Activated CD8-positive, alpha-beta memory T cell treated with anti-CD3 and anti-CD28 coated beads for 1 hour (primary cell): ENCODE data around the gene PDE11A.

ENCODE experiments used
- DNase-seq, 2 donors: peaks; one replicate each; pipeline ENCODE4 v3.0.0-alpha.2; 2020; ENCODE audit warnings: low read depth in 1 of 2; ENCODE audit errors: extremely low read depth in 1 of 2

The PDE11A gene

DNA sequence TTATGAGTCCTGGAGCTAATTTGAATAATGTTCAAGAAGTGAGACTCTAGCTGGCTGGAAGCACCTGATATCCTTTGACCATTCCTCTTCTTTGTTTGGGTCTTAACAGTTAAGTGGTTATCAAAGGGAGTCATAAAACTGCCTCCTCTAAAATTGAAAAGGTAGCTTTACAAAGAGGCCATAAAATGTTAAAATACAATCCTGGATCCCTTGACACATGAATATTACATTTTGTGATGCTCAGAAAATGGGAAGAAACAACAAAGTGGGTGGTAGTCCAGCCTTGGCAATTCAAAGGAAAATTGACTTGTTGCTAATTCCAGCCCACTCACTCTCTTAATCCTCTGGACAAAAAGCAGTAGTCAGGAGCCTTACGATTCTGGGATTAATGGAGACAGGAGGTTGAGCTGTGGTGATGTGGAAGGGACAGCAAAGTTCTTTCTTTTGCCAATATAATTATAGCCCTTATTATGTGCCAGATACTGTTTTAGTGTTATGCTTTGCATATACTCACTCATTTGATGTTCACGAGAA is 339.2 kb downstream of the PDE11A start:
- DNase-seq: no peak

DNA sequence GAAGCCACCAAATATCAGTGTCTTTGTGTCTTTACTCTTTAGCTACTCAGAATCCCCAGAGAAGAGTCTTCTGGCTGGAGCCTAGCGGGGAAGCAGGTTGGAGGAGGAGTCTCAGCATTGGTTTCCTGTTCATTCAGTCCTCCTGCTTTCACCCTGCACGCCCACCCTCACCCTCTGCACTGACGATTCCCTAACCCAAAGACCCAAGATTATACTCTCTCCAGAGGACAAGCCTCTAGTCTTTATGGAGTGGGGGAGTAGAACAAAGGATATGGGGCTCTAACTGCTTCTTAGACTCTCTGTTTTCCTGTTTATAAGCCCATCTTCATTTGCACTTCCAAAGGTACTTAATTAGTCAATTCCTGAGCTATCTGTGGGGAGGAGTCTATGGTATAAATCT is 341.2 kb downstream of the PDE11A start:
- no peak for DNase-seq

DNA sequence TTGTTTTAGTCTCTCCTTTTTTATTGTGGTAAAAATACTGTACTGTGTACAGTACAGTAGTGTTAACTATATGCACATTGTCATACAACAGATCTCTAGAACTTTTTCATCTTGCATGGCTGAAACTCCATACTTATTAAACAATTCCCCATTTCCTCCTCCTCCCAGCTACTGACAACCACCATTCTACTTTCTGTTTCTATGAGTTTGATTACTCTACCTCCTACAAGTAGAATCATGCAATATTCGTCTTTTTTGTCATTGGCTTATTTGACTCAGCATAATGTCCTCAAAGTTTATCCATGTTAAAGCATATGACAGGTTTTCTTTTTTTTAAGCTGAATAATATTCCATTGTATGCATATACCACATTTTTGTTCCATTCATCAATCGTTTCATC is 341.8 kb downstream of the PDE11A start:
- DNase-seq: no peak

DNA sequence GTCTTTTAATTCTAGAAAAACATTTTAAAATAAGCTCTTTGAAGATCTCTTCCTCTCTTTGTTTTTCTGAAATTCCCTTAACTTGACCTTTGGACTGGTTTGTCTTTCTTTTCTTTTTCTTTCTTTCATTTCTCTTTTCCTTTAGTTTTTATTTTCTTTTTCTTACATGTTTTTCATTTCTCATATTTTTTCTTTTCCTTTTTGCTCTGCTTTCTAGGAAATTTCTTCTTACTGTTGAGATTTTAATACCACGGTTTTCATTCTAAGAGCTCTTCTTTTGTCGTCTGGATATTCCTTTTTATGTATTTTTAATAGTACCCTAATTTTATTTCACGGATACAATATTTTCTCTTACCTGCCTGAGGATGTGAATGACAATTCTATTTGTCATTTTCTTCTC is 342.2 kb downstream of the PDE11A start:
- no peak for DNase-seq

DNA sequence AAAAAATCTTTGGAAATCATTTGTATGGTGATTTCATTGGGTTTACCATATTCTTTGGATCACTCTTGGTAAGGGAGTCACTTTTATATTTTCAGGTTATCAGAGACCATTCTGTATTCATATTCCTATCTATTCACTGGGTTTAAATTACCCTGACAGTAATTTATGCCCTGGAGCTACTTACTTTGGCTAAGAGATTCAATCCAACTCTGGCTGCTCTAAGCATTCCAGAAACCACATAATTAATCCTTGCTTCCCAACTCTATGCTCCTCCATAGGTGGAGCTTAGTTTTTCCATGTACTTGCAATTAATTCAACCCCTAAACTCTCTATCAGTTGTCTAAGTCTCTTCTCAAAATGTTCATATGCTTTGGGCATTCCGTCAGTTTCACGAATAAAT is 343.7 kb downstream of the PDE11A start:
- DNase-seq: no peak

DNA sequence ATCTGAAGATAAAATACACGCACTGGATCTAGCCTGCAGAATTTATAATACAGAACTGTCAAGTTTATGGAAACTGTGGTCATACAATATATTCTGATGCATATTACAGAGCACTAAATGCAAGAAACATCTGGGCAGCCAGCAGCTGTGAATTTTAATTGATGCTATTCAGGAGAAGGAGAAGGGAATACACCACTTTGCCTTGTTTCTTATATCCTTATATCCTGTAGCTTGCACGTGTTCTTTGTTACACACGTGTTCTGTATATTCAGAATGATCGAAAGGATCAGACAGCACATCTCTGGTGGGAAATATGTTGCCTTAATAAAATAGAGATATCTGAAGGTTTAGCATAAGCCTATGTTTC is 344.2 kb downstream of the PDE11A start:
- DNase-seq: no peak

DNA sequence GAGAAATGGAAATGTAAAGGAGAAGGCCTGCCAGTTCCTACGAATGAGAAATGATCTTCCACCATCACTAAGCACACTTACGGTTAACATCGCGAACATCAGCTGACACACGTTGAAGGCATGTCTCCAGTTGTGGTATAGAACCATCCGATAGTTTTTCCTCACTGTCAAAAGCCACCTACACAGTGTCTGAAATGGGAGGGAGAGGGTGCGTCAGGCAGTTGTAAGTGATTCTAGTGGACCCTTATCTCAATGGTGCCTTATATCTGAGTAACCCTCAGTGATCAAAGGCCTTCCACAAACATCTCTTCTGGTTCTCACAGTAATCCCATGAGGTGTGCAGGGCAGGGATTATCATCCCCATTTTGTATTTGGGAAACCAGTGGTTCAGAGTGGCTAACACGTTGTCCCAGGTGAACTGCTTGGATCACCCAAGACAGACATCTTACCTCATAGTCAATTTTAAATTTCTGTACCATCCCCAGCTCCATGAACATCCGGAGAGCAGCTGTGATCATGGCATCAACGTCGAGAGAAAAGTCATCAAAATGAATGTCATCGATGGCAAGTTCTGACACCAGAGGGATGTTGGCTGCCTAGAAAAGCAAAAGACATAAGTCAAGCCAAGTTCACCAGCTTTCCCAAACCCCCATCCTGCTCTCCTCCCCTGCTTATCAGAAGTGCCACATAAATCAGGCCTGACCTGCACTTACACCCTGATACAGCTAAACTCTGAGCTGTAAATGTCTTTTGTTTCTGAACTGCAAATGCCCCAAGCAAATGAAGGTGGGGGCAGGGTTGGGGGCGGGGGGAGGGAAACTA is 344.8 kb downstream of the PDE11A start:
- DNase-seq: no peak

DNA sequence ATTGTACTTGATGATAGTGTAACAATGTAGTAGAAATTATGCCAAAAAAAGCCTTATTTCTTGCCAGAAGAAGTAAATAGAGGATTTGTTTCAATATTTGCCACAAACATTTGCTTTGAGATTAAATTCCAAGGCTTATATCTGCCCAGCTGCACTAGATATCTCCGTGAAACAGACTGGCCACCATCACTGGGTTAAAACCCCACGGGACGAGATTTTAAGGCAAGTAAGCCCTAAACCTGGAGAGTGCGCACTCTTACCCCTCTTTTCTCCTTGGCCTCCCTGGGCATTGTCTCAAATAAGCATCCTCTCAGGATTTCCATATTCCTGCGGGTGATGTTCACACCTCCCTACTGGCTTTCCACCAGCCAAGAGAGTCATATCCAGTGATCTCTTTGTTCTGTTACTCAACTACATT is 345.6 kb downstream of the PDE11A start:
- no peak for DNase-seq

DNA sequence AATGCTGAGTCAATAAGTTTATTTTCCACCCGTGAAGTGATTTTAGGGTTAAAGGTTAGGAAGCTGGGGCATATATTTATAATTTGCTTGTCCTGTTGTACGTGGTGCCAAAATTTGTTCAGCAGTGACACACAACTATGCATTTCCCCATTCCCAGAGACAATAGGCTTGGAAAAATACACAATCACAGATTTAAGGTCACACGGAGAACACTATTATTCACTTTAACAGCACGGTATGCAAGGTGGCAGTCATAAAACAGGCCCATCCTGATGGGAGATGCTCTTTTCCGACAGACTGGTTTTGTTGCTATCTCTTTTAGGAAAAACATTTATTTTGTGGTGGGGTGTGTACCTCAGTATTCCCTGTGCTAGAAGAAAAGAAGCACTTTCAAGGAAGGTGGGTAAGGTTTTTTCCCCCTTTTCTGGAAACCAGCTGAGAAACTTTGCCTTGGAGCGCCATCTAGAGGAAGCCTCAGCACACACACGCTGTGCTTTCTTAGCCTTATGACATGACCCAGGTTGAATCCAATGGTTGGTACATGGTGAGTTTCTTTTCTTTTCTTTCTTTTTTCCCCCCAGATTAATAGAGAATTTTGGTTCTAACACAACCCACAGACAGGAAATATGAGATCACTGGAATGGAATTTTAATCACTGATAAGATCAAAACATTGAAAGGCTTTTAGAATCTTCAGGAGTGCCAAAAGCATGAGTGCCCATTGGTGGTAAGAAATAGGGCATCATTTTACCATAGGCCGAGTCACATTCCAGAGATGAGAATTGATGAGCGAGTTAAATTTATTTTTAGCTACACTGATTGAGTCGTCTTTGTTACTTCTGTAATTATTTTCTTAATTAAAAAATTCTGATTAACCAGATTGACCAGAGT is 347.9 kb downstream of the PDE11A start:
- peak; percentile 2 to 14 for DNase-seq

DNA sequence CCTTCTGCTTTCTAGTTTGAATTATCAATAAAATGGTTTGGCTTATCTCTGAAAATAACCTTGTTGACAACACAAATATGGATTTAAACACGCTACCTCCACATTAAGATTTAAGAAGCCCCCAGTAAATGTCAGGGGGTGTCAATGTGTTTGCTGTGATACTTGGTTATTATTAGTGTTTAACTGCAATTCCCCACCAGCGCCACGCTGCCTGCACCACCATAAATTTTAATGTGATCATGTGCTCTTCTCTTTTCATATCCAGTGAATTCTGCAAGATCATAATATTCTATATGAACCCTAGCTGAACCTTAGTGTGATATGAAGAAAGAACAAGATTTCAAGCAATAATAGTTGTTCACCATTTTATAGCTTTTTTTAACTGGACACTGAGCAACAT is 349.3 kb downstream of the PDE11A start:
- DNase-seq: no peak

DNA sequence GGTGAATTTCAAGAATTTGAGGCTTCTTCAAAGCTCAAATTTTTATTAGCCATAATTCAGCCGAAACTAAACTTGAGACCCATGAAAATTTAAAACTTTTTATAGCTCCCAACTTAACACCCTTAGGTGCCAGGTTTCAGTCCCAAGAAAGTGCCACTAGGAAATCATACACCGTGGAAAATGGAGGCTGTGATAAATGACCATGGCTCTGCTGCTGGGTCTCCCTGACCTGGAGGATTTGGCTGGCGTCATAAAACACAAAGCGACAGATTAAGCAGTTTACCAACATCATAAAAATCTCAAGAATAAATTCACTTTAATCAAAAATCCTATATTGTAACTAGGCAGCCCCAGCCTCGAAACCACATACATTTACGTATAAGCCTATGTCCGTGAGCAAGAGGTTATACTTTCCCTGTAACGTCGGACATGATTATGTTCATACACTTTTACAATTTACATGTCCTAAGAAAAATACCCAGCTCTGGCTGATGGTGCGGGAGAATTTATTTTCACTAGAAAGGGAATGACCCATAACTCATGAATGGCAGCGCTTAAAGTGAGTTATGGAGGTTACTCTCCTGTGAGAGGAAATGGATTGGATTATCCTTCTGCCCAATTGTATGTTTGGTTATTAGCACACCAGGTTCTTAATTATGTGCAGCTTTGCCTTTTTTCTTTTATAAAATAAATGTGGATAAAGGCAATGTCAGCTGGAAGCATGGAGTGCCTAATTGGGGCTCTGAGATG is 350.6 kb downstream of the PDE11A start:
- DNase-seq: no peak

DNA sequence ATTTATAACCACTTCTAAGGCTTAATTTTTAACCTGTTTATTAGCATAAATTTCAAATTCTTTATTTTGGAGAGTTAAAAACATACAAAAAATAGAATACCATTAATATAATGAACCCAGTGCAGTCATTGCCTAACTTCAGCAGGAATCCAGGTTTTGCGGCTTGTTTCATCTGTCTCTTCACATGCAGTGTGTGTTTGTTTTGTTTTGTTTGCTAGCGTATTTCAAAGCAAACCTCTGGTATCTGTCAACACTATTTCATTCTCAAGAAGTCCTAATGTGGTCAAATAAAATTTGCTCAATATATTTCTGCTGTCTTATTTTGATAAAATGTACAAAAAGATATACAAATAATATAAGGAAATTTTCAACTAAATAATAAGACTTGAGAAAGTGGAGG is 351.5 kb downstream of the PDE11A start:
- DNase-seq: no peak

DNA sequence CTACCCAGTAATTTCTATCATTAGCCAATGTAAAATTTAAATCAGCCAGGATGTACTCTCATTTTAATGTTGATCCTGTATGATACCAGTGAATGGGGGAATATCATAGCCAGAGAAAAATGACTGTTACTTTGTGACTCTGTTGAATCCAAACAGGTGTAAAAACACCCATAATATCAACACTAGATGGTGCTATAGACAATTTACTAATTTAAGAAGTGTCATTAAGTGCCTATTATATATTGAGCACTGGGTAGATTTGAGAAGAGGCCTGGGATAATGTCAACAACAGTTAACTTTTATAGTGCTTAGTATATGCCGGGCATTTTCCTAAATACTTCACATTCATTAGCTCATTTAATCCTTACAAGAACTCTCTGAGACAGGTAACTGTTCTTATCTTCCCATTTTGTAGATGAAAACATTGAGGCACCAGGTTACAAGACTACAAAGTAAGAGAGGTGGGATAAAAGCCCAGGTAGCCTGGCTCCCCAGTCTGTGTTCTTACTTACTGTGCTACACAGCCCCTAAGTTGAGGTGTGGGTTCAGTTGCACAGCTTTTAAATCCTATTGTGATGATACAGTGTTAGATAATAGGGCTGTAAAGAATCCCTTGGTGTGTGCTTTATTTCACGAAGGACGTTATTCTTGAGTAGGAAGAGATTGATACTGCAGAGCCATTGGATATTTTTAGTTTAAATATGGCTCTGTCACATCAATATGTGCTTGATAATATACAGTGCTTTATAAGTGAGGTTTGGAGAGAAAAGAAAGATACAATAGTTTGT is 354.6 kb downstream of the PDE11A start:
- DNase-seq: no peak

DNA sequence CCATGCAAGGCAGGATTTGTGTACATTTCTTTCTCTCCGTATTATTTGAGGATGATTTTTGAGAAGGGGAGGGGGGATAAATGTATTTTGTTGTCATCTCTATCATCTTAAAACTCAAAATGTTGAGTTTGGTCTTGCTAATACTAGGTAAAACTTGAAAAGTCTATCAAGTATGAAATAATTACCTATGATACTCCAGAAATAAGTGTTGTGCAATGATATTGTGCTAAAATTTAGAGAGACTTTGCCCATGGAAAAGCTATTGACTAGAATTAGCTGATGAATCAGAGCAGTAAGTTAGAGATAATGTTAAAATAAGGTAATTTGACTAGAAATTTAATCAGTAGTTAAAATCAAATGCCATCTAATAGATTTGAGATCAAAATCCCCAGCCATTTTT is 356.1 kb downstream of the PDE11A start:
- no peak for DNase-seq

DNA sequence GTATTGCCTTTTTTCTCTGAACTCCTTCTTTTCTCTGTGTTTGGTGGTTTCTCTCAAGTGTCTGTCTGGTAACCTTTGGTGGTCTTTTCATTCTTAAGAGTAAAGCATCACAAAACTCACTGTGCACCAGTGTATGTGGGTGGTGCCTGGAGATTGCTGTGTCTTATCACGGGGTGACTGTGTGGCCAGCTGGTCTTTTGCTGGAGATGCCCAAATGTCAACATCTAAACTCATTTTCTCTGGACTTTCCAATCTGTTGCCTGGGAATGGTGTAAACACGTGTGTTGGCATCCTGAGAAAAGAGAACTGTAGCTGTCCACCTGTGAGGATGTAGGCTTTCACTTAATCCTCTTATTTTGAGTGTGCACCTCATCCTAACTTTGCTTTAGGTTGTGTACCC is 356.8 kb downstream of the PDE11A start:
- no peak for DNase-seq

DNA sequence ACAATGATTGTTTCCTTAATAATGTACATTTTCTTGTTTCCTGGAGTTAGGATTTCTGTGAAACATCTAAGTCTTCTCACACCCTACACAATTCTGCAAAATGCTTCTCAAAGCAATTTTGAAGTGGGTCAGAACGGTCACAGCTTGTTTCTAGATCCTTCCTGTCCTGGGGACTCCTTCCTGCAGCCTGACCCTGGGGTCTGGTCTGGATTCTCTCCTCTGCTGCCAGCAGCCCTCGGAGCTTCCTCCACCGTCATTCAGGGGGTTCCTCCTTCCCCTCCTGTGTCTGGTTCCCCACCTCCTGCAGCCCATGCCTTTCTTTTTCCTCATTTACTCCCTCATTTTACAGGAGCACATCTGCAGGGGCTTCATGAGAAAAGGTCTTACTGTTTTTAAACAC is 357.9 kb downstream of the PDE11A start:
- DNase-seq: no peak

DNA sequence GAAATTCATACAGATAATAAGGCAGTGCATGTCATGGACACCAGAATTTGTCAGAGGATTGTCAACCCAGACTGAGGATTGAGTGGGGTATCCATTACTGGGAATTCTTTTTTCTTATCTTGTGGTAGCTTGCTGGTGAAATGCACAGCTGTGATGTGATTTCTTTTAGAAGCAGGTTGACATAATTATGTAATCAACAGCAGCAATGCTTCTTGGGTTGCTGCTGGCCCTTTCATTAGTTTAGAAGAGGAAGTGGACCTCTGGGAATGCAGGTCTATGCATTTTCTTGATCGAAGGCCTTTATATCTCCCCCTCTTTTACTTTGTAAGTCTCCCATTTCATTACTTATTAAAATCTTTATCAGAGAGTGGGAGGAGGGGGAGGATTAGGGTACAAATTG is 360.1 kb downstream of the PDE11A start:
- DNase-seq: no peak

DNA sequence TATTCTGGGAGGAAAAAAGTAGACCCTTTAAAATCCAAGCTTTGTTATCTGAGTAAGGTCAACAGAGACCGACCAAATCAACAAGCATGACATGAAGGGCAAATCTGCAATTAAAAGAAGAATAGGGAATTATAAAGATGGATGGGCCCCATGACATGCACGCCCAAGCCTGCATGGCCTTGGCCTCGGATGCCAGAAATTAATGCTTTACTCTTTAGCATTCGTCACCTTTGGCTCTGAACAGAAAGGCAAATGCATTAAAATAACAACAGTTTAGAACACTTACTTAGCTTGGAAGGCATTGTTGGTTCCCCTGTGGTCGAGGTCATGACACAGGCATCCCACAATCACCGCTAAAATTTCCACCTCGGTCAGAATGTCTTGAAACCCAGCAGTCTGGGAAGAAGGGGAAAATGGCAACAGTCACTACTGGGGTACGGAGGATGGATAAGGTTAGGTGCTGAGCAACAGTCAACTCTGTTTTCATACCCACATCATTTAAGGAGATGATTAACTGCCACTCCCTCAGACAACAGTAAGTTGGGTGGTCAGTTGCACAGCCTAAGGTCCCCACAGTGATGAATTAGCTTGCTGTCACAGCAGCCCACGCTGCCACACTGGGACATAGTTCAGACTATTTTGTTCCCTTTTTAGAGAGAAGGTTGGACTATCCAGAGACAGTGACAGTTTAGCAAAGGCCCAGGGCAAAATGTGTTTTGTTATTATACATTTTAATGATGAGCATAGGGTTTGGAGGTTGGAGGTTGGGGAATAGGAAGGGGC is 360.9 kb downstream of the PDE11A start:
- DNase-seq: no peak

DNA sequence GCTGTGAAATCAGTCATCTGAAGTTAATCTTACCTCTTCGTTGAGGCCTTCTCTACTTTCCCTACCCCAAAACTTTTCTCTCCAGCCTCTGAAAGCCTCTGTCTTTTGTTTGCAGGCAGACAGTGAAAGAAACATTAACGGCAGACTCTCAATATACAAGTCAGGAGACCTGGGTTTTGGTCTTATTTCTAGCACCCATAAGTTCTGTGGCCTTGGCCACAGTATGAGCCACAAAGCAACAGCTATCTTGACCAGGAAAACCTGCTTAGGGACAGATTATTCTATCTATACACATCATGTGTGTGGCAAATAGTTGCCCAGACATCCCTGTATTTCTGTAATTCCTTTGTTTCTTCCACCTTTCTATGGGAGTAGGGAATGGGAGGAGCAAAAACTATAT is 361.7 kb downstream of the PDE11A start:
- no peak for DNase-seq

DNA sequence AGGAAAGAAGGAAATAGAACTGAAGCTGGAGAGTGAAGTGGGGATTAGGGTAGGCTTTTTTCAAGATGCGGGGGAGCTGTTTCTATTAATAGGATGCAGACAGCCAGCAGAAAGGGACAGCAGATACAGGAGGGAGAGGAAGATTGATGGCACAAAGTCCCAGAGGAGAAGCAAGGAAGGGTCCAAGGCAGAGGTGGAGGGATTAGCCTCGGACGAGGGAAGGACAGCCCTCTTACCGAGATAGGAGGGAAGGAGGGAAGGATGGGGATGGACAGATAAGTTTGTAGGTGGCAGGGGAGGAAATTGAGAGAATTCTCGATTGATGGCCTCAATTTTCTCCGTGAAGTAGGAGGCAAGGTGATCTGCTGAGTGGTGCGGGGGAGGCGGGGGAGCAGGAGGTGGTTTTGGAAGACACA is 362.6 kb downstream of the PDE11A start:
- DNase-seq: no peak
